ENCODE data around the gene ARID1B.

The ARID1B gene

GRCh38 chr6:156976216-156977127, 199.3 kb downstream of the ARID1B start:
- ChIA-PET CTCF (interaction anchor here (0.6 to 1.1 kb wide), 6 partner anchors 11 to 1623 kb away, joined by 3 to 5 read pairs (median 4); no protein-coding TSS in a partner anchor), POLR2A (interaction anchor here (0.8 kb wide), 1 partner anchor 44 kb away, joined by 3 read pairs; no protein-coding TSS in a partner anchor)
- no peak overlapping the region; the same call in 1 of the 2 replicates for H3K27ac ChIP-seq (ENCODE audit: extremely low read depth, low read depth, low read length)
- no peak for TF ChIP-seq ZNF518A (tag by site-specific recombination; conservative IDR thresholded peaks at IDR 0.05; ENCODE audit: low read depth)
- TF ChIP-seq ZNF140 (tag by site-specific recombination; IDR thresholded peaks at IDR 0.05), result no peak
- TF ChIP-seq ZNF324 (tag by site-specific recombination; IDR thresholded peaks at IDR 0.05), result no peak
- TF ChIP-seq ZNF792 (tag by site-specific recombination; IDR thresholded peaks at IDR 0.05), result no peak
- no peak for TF ChIP-seq ZNF148 (tag by site-specific recombination; IDR thresholded peaks at IDR 0.05; ENCODE audit: borderline replicate concordance)
- TF ChIP-seq ZNF600 (tag by site-specific recombination; IDR thresholded peaks at IDR 0.05), result peak; percentile 61
- TF ChIP-seq ZEB2 (tag by site-specific recombination; IDR thresholded peaks at IDR 0.05), result no peak
- TF ChIP-seq ZNF585B (tag by site-specific recombination; IDR thresholded peaks at IDR 0.05), result no peak
- no peak for TF ChIP-seq ZNF239 (tag by site-specific recombination; IDR thresholded peaks at IDR 0.05)
- peak; percentile 48; the same call in 1 of the 2 replicates for TF ChIP-seq ZNF660 (tag by site-specific recombination; IDR thresholded peaks at IDR 0.05)
- no peak for TF ChIP-seq ATF2 (tag by site-specific recombination; IDR thresholded peaks at IDR 0.05; ENCODE audit: low read depth)
- no peak for TF ChIP-seq ZNF513 (tag by site-specific recombination; IDR thresholded peaks at IDR 0.05)
- TF ChIP-seq KLF17 (tag by site-specific recombination; IDR thresholded peaks at IDR 0.05), result no peak
- no peak for TF ChIP-seq PATZ1 (tag by site-specific recombination; IDR thresholded peaks at IDR 0.05)
- TF ChIP-seq IKZF3 (tag by site-specific recombination; IDR thresholded peaks at IDR 0.05), result no peak
- no peak for TF ChIP-seq ZNF549 (tag by site-specific recombination; IDR thresholded peaks at IDR 0.05)
- TF ChIP-seq ZNF169 (tag by site-specific recombination; IDR thresholded peaks at IDR 0.05), result no peak
- no peak for TF ChIP-seq ZNF132 (tag by site-specific recombination; IDR thresholded peaks at IDR 0.05; ENCODE audit: borderline replicate concordance)
- TF ChIP-seq ZFHX2 (tag by site-specific recombination; conservative IDR thresholded peaks at IDR 0.05), result no peak
- no peak for TF ChIP-seq ZNF701 (tag by site-specific recombination; IDR thresholded peaks at IDR 0.05)
- TF ChIP-seq ZNF341 (tag by site-specific recombination; IDR thresholded peaks at IDR 0.05; ENCODE audit: low read depth), result no peak
- TF ChIP-seq ZNF629 (tag by site-specific recombination; IDR thresholded peaks at IDR 0.05), result no peak

More at GRCh38 chr6:156976216-156977127, 199.3 kb downstream of the ARID1B start:
- peak overlapping the region; percentile 20 for H3K4me3 ChIP-seq (ENCODE audit: low read depth, low read length)
- no peaks in the 10 kb centered on the region for H3K36me3 ChIP-seq (ENCODE audit: control insufficient read depth in 2 of 2, insufficient read depth in 1 of 2, low read length in 2 of 2)
- peaks cover 38% of the 10 kb centered on the region for H3K4me1 ChIP-seq (ENCODE audit: control insufficient read depth, insufficient read depth, low read length)
- no peaks in the 10 kb centered on the region for H3K9me3 ChIP-seq (ENCODE audit: control insufficient read depth, insufficient read depth, low read depth, low read length)

Data from HEK293 (cell line).